GM19328 (cell line): ENCODE results near the gene TEAD3.
"Not testable (repeated sequence)": the region's sequence is repeated elsewhere in the genome, so short reads cannot be mapped to it uniquely, and the experiment has no call there.

ENCODE experiments used
- ATAC-seq: cut with Tn5 transposase; IDR thresholded peaks from one replicate; pipeline ENCODE4 v1.9.1; 2021; ENCODE audit warnings: mild to moderate bottlenecking, moderate library complexity; ENCODE audit not compliant: unreplicated experiment

The TEAD3 gene

DNA sequence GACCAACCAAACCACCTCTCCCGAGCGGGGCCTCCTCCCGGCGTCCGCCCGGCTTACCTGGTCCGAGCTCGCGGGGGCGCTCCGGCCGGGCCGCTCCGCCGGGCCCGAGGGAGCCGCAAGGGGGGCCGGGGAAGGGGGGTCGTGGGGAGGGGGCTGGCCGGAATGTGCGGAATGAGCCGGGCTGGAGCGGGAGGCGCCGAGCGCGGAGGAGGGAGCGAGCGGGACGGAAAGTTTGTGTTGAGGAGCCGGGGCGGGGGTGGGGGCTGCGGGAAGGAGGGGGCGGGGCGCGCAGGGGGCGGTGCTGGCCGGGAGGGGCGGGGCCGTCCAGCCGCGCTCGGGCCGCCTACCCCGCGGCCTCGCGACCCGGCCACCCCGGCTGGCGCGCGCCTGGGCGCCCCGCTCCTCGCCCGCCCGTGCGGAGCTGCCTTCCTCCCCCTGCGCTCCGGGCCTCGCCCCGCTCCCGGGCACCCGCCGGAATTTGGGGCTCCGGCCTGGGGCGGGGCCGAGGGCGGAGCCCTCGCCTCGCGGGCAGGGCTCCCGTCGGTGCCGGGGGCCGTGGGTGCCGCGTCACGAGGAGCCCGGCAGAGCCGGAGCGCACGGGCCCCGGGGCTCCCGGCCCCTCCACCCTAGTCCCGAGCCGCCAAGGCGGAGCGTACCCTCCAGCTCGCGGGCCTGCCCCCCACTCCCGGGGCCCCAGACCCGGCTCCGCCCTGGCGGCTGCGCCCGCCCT lies at the start of gene TEAD3:
TEAD3 (minus strand) TSS at position 239 of the 730 bp plus-strand sequence.
- ATAC-seq: peak; percentile 51

GRCh38 chr6:35544769-35545361 lies 48.0 kb upstream of the TEAD3 start:
- no peak for ATAC-seq

DNA sequence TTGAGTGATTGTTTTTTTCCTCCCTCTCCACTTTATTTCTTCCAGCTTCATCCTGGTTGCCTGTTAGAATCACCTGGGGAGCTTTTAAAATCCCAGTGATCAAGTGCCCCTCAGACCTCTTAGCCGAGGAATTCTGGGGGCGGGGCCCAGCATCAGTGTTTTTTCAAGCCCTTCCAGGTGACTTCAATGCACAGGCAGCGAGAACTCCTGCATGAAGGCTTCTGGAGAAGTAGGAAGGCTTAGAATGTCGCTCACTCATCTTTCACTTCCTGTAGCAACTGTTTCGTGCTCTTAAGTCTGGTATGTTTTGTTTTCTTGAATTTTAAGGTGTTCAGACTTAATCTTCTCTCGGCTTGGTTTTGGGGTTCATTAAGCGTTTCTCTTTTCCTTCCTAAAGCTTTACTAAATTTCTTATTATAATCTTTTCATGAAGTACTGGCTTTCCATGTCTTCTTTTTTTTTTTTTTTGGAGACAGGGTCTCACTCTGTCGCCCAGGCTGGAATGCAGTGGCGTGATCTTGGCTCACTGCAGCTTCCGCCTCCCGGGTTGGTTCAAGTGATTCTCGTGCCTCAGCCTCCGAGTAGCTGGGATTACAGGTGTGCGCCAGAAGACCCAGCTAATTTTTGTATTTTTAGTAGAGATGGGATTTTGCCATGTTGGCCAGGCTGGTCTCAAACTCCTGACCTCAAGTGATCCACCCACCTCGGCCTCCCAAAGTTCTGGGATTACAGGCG lies 46.7 kb upstream of the TEAD3 start:
- no peak for ATAC-seq

- ATAC-seq: no peak
These were observed 45.0 kb upstream of the TEAD3 start for GRCh38 chr6:35541836-35542235.

GRCh38 chr6:35539223-35539622 lies 42.3 kb upstream of the TEAD3 start:
- ATAC-seq: no peak

- not testable (repeated sequence) for ATAC-seq
These were observed 39.0 kb upstream of the TEAD3 start for GRCh38 chr6:35535847-35536246.

GRCh38 chr6:35534407-35535170 lies 37.7 kb upstream of the TEAD3 start:
- ATAC-seq: no peak

- no peak for ATAC-seq
These were observed 37.1 kb upstream of the TEAD3 start for GRCh38 chr6:35533981-35534380.

DNA sequence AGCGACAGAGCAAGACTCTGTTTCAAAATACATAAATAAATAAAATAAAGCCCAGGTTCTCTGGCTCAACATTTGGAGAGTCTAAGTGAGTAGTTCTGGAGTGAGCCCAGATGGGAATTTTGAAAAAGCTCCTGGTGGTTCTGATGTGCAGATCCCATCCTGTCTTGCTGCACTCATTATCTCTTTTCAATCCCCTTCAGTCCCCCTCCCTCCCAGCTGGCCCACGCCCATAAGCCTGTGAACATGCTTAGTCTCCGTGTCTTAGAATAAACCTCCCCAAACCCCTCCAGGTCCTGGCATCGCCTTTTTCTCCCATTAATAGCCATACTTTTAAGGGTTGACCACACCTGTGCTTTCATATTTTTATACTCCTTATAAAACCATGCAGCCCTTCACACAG lies 35.2 kb upstream of the TEAD3 start:
- ATAC-seq: no peak

DNA sequence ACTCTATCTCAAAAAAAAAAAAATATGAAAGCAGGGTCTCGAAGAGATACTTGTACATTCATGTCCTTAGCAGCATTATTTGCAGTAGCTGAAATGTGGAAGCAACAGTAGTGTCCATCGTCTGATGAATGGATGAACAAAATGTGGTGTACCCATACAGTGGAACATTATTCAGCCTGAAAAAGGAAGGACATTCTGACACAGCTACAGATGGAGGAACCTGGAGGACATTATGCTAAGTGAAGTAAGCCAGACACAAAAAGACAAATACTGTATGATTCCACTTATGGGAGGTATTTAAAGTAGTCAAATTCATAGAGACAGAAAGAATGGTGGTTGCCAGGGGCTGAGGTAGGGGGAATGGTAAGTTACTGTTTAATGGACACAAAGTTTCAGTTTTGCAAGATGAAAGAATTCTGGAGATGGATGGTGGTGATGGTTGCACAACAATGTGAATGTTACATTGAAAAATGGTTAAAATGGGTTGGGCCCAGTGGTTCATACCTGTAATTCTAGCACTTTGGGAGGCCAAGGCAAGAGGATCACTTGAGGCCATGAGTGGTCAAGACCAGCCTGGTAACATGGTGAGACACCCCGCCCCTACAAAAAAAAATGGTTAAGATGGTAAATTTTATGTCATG lies 27.6 kb upstream of the TEAD3 start:
- no peak for ATAC-seq

GRCh38 chr6:35522660-35523658 lies 26.1 kb upstream of the TEAD3 start:
- no peak for ATAC-seq

- ATAC-seq: no peak
These were observed 25.3 kb upstream of the TEAD3 start for GRCh38 chr6:35522151-35522550.

DNA sequence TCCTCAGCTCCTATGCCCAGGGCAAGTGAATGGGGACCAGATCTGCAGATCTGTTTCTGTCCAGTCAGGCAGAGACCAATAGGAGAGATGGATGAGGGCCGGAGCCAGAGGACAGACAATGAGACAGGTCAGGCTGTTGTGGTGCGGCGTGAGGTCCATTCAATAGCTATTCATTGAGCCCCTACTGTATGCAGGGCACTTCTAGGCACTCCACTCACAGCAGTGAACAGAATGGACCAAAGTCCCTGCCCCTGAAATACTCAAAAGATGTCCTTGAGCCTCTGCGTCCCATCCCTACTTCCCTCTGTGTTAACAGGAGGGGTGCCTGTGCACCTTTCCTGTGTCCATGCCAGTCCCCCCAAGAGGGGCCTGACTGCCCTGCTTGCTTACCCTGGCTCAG lies 24.4 kb upstream of the TEAD3 start:
- no peak for ATAC-seq

DNA sequence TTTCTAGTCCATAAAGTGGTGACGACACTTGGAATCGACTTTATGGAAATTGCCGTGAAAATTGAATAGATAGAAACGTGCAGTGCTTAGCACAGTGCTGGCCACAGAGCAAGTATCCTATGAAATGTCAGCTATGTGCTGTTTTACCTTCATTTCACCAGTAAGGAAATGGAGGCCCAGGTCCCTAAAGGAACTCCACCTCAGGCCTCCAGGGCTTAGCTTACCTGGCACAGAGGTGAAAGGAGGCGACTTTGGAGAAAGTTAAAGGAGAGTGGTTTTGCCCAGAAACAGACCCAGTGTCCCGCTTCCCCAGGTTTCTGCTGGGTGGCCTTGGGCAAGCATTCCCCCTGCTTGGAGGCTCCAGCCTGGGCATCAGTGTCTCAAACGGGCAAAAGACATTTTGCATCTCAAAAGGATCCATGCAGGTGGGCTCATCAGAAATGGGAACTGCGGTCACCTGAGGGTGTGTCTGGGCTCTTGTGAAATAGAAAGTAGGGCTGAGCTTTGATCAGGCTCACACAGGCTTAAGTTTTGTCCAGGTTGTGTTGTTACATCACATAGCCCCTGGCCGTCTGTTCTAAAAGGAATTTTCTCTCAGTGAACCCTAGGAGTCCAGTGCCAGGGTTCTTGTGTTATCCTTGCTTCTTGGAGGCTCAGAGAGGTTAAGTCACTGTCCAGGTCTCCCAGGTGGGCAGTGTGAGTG lies 22.6 kb upstream of the TEAD3 start:
- no peak for ATAC-seq

DNA sequence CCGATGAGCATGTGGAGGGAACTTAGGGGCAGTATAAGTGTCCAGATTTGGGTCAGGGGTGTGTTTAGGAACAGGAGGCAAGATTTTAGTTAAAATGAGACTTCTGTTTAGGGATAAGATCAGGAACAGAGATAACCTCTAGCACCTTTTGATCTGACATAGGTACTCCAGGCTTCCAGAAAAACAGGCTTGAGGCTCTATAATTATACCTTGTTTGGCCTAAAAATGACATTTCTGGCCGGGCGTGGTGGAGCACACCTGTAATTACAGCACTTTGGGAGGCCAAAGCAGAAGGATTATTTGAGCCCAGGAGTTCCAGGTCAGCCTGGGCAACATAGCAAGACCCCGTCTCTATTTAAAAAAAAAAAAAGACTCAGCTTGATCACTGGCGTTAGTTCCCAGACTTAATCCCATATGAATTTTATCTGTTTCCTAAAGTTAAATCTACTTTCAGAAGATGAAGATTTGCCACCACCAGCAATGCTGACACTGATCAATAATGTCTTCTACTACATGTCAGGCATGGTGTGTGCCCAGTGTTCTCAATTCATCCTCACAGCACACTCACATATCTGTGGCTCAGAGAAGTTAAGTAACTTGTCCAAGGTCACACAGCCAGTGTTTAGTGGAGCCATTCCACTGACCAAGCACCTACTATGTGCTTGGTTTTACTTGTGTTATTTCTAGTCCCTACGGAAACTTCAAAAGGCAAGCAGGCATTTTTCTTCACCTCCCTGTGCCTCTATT lies 21.9 kb upstream of the TEAD3 start:
- ATAC-seq: no peak

DNA sequence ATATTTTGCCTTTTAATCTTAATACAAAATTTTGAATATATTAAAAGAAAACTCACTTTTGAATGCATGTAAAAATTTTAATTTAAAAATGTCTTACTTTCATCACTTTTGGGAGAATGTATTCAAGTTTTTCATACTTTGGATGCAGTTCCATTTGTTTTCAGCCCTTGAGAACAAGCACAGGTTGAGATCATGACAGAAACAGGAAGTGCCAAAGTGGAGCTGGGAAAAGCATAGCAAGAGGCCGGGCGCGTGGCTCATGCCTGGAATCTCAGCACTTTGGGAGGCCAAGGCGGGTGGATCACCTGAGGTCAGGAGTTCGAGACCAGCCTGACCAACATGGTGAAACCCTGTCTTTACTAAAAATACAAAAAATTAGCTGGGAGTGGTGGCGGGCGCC lies 21.1 kb upstream of the TEAD3 start:
- not testable (repeated sequence) for ATAC-seq

DNA sequence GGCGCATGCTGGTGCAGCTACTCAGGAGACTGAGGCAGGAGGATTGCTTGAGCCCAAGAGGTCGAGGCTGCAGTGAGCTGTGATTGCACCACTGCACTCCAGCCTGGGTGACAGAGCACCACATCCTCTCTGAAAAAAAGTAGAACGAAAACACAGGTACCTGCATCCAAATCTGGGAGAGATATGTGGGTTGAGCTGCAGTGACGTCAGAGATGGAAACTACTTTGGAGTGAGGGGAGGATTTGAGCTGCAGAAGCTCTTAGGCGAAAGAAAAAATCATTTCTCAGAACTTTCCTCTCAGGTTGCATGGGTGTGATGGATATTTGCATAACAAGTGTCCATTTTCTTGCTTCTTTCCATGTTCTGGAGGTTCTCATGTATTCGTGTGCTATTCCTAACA lies 19.8 kb upstream of the TEAD3 start:
- no peak for ATAC-seq

GRCh38 chr6:35515939-35516338 lies 19.1 kb upstream of the TEAD3 start:
- ATAC-seq: not testable (repeated sequence)
